DOHH2 (cell line): ENCODE data around the gene GPR33.

Source experiments
- H3F3A ChIP-seq: fragments of 200-600 bp; sonication (generic), shearing (Covaris generic); 2 replicates; pipeline ENCODE4 v1.6.0; 2016; ENCODE audit warnings: antibody characterized with exemption, mild to moderate bottlenecking; ENCODE audit not compliant: control insufficient read depth, insufficient read depth
- H3K27ac ChIP-seq: fragments of 200-600 bp; sonication (generic); 2 replicates; pipeline ENCODE4 v1.5.1; 2014; ENCODE audit warnings: low read depth, mild to moderate bottlenecking, low read length, moderate library complexity
- H3K27me3 ChIP-seq: fragments of 200-600 bp; sonication (generic); 2 replicates; pipeline ENCODE4 v1.6.1; 2014; ENCODE audit warnings: mild to moderate bottlenecking, low read length, mixed read lengths; ENCODE audit not compliant: control insufficient read depth
- H3K36me3 ChIP-seq: fragments of 200-600 bp; sonication (generic); 2 replicates; pipeline ENCODE4 v1.6.1; 2014; ENCODE audit warnings: mild to moderate bottlenecking, low read length, moderate library complexity, mixed read lengths; ENCODE audit not compliant: control insufficient read depth
- H3K4me1 ChIP-seq: fragments of 200-600 bp; sonication (generic); 2 replicates; pipeline ENCODE4 v1.6.1; 2014; ENCODE audit warnings: mild to moderate bottlenecking, low read length, mixed read lengths; ENCODE audit not compliant: control insufficient read depth
- H3K4me2 ChIP-seq: fragments of 200-600 bp; sonication (generic); 2 replicates; pipeline ENCODE4 v1.6.0; 2014; ENCODE audit warnings: mild to moderate bottlenecking, low read length, moderate library complexity
- H3K4me3 ChIP-seq: fragments of 200-600 bp; sonication (generic); 2 replicates; pipeline ENCODE4 v1.5.1; 2014; ENCODE audit warnings: mild to moderate bottlenecking, low read length, mixed read lengths
- H3K79me2 ChIP-seq: fragments of 200-600 bp; sonication (generic); 2 replicates; pipeline ENCODE4 v1.6.1; 2014; ENCODE audit warnings: mild to moderate bottlenecking, low read length, mixed read lengths; ENCODE audit not compliant: control insufficient read depth
- H3K9me2 ChIP-seq: fragments of 200-600 bp; sonication (generic); replicated peaks from 2 replicates; pipeline ENCODE4 v1.6.1; 2014; ENCODE audit warnings: mild to moderate bottlenecking, low read length, mixed read lengths; ENCODE audit not compliant: control insufficient read depth
- H3K9me3 ChIP-seq: fragments of 200-600 bp; sonication (generic); 2 replicates; pipeline ENCODE4 v1.6.1; 2014; ENCODE audit warnings: antibody characterized with exemption, low read length, mixed read lengths; ENCODE audit not compliant: control insufficient read depth, insufficient read depth
- H4K20me1 ChIP-seq: fragments of 200-600 bp; sonication (generic); 2 replicates; pipeline ENCODE4 v1.6.0; 2014; ENCODE audit warnings: low read depth, mild to moderate bottlenecking, antibody characterized with exemption, low read length, moderate library complexity; ENCODE audit not compliant: control insufficient read depth, insufficient read depth
- EZH2phosphoT487 ChIP-seq: fragments of 200-600 bp; sonication (generic); IDR thresholded peaks from 2 replicates; pipeline ENCODE4 v1.6.1; 2017; ENCODE audit warnings: borderline replicate concordance, mild to moderate bottlenecking, antibody characterized with exemption, low read length, moderate library complexity, mixed read lengths
- TF ChIP-seq, protein P1 (sequence below): fragments of 200-600 bp; sonication (generic); IDR thresholded peaks from one replicate; pipeline ENCODE4 v1.5.1; 2014; ENCODE audit warnings: antibody characterized with exemption, mild to moderate bottlenecking, low read depth, low read length; ENCODE audit not compliant: poor library complexity, severe bottlenecking

The GPR33 gene

DNA sequence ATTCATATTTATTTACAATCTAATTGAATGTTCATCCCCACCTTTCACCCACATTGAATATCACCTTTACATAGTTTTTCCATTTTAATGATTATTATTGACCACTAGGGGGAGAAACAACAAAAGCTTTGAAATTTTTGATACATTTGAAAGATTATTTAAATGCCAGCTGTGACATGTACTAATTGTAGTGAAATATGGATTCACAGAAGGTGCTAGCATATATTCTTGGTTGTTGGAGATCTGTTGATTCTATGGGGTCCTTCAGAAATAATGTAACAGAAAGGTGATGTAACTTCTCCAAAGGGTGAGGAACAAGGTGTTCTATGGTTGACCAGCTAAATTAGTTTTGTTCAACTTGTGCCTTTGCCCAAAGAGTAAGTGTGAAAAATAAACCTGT is 22.4 kb upstream of the GPR33 start:
- Histone ChIP-seq H3K27me3 (peaks cover 2% of the 10 kb centered on the region; the same call in 1 of the 2 replicates), H3K79me2 (no peaks in the 10 kb centered on the region), H3K27ac (no peak overlapping the region), H4K20me1 (no peaks in the 10 kb centered on the region), H3K4me1 (no peaks in the 10 kb centered on the region), H3K4me2 (no peak overlapping the region), H3K9me2 (no peaks in the 10 kb centered on the region), H3K4me3 (no peak overlapping the region), H3F3A (no peaks in the 10 kb centered on the region), H3K9me3 (no peaks in the 10 kb centered on the region), H3K36me3 (no peaks in the 10 kb centered on the region)
- TF ChIP-seq EZH2phosphoT487: no peak
- TF ChIP-seq, protein P1, sequence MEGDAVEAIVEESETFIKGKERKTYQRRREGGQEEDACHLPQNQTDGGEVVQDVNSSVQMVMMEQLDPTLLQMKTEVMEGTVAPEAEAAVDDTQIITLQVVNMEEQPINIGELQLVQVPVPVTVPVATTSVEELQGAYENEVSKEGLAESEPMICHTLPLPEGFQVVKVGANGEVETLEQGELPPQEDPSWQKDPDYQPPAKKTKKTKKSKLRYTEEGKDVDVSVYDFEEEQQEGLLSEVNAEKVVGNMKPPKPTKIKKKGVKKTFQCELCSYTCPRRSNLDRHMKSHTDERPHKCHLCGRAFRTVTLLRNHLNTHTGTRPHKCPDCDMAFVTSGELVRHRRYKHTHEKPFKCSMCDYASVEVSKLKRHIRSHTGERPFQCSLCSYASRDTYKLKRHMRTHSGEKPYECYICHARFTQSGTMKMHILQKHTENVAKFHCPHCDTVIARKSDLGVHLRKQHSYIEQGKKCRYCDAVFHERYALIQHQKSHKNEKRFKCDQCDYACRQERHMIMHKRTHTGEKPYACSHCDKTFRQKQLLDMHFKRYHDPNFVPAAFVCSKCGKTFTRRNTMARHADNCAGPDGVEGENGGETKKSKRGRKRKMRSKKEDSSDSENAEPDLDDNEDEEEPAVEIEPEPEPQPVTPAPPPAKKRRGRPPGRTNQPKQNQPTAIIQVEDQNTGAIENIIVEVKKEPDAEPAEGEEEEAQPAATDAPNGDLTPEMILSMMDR: peak; percentile 66

DNA sequence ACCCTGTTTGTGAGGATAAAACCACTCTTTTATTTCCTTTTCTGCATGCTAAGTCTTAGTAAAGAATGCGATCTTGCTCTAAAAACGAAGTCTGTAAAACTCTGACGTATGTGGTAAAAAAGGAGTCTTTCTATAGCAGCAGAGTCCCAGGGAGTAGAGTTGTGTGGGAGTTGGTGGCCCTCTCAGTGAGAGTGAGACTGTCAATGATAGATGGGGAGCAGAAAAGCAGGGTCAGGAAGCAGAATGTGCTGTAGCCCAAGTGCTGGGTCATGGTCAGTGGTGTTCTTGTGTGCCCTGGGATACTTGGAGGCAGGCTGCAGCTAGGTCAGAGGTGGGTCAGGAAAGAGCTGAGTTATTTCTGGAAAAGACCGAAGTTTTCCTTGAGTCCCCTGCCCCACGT is 20.3 kb upstream of the GPR33 start:
- H3K9me2 ChIP-seq: no peaks in the 10 kb centered on the region
- TF ChIP-seq EZH2phosphoT487: no peak
- TF ChIP-seq, protein P1: no peak
- no peaks in the 10 kb centered on the region for H4K20me1 ChIP-seq
- no peaks in the 10 kb centered on the region for H3K4me1 ChIP-seq
- H3F3A ChIP-seq: no peaks in the 10 kb centered on the region
- no peaks in the 10 kb centered on the region for H3K9me3 ChIP-seq
- H3K36me3 ChIP-seq: no peaks in the 10 kb centered on the region
- H3K27ac ChIP-seq: no peak overlapping the region
- H3K79me2 ChIP-seq: no peaks in the 10 kb centered on the region
- no peak overlapping the region for H3K4me2 ChIP-seq
- no peaks in the 10 kb centered on the region for H3K27me3 ChIP-seq
- no peak overlapping the region for H3K4me3 ChIP-seq

DNA sequence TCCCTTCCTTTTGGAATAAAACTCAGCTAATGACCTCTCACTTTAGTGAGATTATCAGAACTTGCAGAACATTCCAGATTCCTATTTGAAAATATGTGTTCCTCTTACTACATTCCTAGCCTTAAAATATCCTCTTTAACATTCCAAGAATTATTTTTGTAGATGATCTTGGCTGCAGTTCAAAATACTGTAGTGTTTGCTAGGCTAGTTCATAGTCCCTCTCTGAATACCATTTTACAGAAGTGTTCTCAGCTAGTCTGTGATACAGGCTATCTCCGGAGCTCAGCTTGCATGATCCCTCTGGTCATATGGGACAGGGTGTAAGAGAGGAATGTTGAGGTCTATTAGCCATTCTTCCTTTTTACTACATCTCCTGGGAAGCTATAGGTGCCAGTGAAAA is 17.6 kb upstream of the GPR33 start:
- H3K4me1 ChIP-seq: no peaks in the 10 kb centered on the region
- no peaks in the 10 kb centered on the region for H3K27me3 ChIP-seq
- H3K27ac ChIP-seq: no peak overlapping the region
- no peak overlapping the region for H3K4me2 ChIP-seq
- no peaks in the 10 kb centered on the region for H3F3A ChIP-seq
- TF ChIP-seq, protein P1: no peak
- TF ChIP-seq EZH2phosphoT487: no peak
- no peaks in the 10 kb centered on the region for H4K20me1 ChIP-seq
- H3K36me3 ChIP-seq: no peaks in the 10 kb centered on the region
- H3K9me3 ChIP-seq: no peaks in the 10 kb centered on the region
- no peak overlapping the region for H3K4me3 ChIP-seq
- no peaks in the 10 kb centered on the region for H3K79me2 ChIP-seq
- H3K9me2 ChIP-seq: no peaks in the 10 kb centered on the region

DNA sequence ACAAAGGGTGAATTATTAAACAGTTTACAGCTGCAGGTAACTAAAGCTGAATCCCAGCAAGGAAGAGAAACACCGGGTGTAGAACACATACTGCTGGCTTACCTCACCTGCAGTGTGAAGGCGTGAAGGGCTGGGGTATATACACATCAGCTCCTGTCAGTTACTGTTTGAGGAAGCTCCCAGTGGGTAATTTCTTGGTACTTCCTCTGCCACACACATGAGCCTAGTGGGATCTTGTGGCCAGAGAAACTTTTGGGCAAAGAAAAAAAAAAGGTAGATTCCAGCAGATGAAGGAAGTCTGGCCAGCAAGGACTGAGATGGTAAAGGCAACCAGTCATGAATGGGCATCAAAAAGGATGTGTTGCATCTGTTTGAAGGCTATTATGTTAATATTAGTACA is 14.0 kb upstream of the GPR33 start:
- H3K36me3 ChIP-seq: no peaks in the 10 kb centered on the region
- no peaks in the 10 kb centered on the region for H3K4me1 ChIP-seq
- no peaks in the 10 kb centered on the region for H3K79me2 ChIP-seq
- no peaks in the 10 kb centered on the region for H3K9me2 ChIP-seq
- no peaks in the 10 kb centered on the region for H3K9me3 ChIP-seq
- no peak for TF ChIP-seq EZH2phosphoT487
- TF ChIP-seq, protein P1: no peak
- no peaks in the 10 kb centered on the region for H3F3A ChIP-seq
- H3K4me3 ChIP-seq: no peak overlapping the region
- no peaks in the 10 kb centered on the region for H3K27me3 ChIP-seq
- no peak overlapping the region for H3K27ac ChIP-seq
- no peaks in the 10 kb centered on the region for H4K20me1 ChIP-seq
- no peak overlapping the region for H3K4me2 ChIP-seq
